NCI-H187 treated with DMSO at 0.1 percent for 48 hours (cell line): Measurements from ENCODE around the gene BMPR2.

Experiments used
- DNase-seq: peaks from one replicate; lab custom pipeline; 2025; lab: John Stamatoyannopoulos, UW

Gene BMPR2

GRCh38 chr2:202604699-202605098 lies 228.6 kb downstream of the BMPR2 start:
- DNase-seq = no peak

GRCh38 chr2:202605174-202605573 lies 229.0 kb downstream of the BMPR2 start:
- no peak for DNase-seq

GRCh38 chr2:202608142-202608852 lies 232.2 kb downstream of the BMPR2 start:
- DNase-seq = no peak

- no peak for DNase-seq
Observed at GRCh38 chr2:202609381-202610145, 233.4 kb downstream of the BMPR2 start.

- DNase-seq = no peak
Observed at GRCh38 chr2:202610380-202610779, 234.3 kb downstream of the BMPR2 start.

- DNase-seq = no peak
Observed at GRCh38 chr2:202612145-202612544, 236.0 kb downstream of the BMPR2 start.

- DNase-seq = no peak
Observed at GRCh38 chr2:202613479-202613878, 237.4 kb downstream of the BMPR2 start.
